ENCODE measurements around the gene MAIP1. TPM values are rescaled to one million over a fixed set of nuclear protein-coding genes. Genes with fewer than 3 reads are reported as not detected.
A peak's percentile ranks its signal among the peaks of the same experiment; 100 is the strongest.

MAIP1 gene
- total and polyA plus RNA-seq, 9 of the 15 experiments (the other 6 are each of a cell fraction or from before 2014, with no cell fraction given), result 3.6 to 30.0 (median 24.5) TPM

- no peak; the same call in 1 of the 2 replicates for TF ChIP-seq MGA (IDR thresholded peaks at IDR 0.05)
- no peak for TF ChIP-seq ZNF146 (CRISPR knock-in tag; IDR thresholded peaks at IDR 0.05; ENCODE audit: unreplicated experiment)
- 0 out of 2 replicates have a peak, but pooled peaks have one; percentile 53 for TF ChIP-seq ZNF589 (CRISPR knock-in tag; IDR thresholded peaks at IDR 0.05; ENCODE audit: low read depth)
- no peak for TF ChIP-seq MAFG (tag; conservative IDR thresholded peaks at IDR 0.05)
- TF ChIP-seq, protein P1, sequence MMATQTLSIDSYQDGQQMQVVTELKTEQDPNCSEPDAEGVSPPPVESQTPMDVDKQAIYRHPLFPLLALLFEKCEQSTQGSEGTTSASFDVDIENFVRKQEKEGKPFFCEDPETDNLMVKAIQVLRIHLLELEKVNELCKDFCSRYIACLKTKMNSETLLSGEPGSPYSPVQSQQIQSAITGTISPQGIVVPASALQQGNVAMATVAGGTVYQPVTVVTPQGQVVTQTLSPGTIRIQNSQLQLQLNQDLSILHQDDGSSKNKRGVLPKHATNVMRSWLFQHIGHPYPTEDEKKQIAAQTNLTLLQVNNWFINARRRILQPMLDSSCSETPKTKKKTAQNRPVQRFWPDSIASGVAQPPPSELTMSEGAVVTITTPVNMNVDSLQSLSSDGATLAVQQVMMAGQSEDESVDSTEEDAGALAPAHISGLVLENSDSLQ (IDR thresholded peaks at IDR 0.05), result peak; percentile 24; the same call in 1 of the 2 replicates
- no peak for TF ChIP-seq ZNF561 (CRISPR knock-in tag; conservative IDR thresholded peaks at IDR 0.05)
- TF ChIP-seq SIN3A (IDR thresholded peaks at IDR 0.05; ENCODE audit: borderline replicate concordance in 2 of 2, control insufficient read depth in 1 of 2, low read depth in 2 of 2, low read length in 2 of 2), result peak; percentile 62 to 65; a peak in 1 of 4 replicates
- TF ChIP-seq YY1 (IDR thresholded peaks at IDR 0.05; ENCODE audit: borderline replicate concordance in 1 of 3, control insufficient read depth in 1 of 3, extremely low read depth in 1 of 3, insufficient read depth in 3 of 3, insufficient read length in 1 of 3, insufficient replicate concordance in 2 of 3, low read depth in 1 of 3, low read length in 2 of 3), result peak in 2 of 3 experiments; percentile 4 to 38
- TF ChIP-seq HCFC1 (IDR thresholded peaks at IDR 0.05; ENCODE audit: low read depth, low read length), result peak; percentile 67
- TF ChIP-seq, protein P2, sequence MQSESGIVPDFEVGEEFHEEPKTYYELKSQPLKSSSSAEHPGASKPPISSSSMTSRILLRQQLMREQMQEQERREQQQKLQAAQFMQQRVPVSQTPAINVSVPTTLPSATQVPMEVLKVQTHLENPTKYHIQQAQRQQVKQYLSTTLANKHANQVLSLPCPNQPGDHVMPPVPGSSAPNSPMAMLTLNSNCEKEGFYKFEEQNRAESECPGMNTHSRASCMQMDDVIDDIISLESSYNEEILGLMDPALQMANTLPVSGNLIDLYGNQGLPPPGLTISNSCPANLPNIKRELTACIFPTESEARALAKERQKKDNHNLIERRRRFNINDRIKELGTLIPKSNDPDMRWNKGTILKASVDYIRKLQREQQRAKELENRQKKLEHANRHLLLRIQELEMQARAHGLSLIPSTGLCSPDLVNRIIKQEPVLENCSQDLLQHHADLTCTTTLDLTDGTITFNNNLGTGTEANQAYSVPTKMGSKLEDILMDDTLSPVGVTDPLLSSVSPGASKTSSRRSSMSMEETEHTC (IDR thresholded peaks at IDR 0.05), result no peak
- TF ChIP-seq ZC3H11A (IDR thresholded peaks at IDR 0.05; ENCODE audit: low read depth, low read length), result no peak
- TF ChIP-seq EHMT2 (IDR thresholded peaks at IDR 0.05), result no peak
Observed at GRCh38 chr2:199911052-199911876, 44.1 kb upstream of the MAIP1 start, which contains the start of gene C2orf69 (continued).

Data from K562 (cell line).